Suprapubic skin (tissue), 4 donors: ENCODE results near the gene MS4A13. TPM values are rescaled to one million over a fixed set of nuclear protein-coding genes. Genes with fewer than 3 reads are reported as not detected.
"Not testable (repeated sequence)": the region's sequence is repeated elsewhere in the genome, so short reads cannot be mapped to it uniquely, and the experiment has no call there.

Experiments
- DNase-seq, 2 donors: peaks; one replicate each; pipeline ENCODE4 v3.0.0-alpha.2; 2019; ENCODE audit warnings: low spot score in 2 of 2
- H3K27ac ChIP-seq: fragments of 200-600 bp; sonication (generic); one replicate; pipeline ENCODE4 v1.5.1; 2019
- H3K27me3 ChIP-seq: fragments of 200-600 bp; sonication (generic); one replicate; pipeline ENCODE4 v1.5.1; 2019
- H3K36me3 ChIP-seq: fragments of 200-600 bp; sonication (generic); one replicate; pipeline ENCODE4 v1.5.1; 2019
- H3K4me1 ChIP-seq: fragments of 200-600 bp; sonication (generic); one replicate; pipeline ENCODE4 v1.5.1; 2019
- H3K4me3 ChIP-seq: fragments of 200-600 bp; sonication (generic); one replicate; pipeline ENCODE4 v1.5.1; 2019; ENCODE audit warnings: mild to moderate bottlenecking
- H3K9me3 ChIP-seq: fragments of 200-600 bp; sonication (generic); one replicate; pipeline ENCODE4 v1.5.1; 2019
- EP300 ChIP-seq: sonication (generic); formaldehyde crosslinking; IDR thresholded peaks from one replicate; pipeline ENCODE4 v1.6.1; 2017; ENCODE audit warnings: antibody characterized with exemption
- POLR2A ChIP-seq, 2 donors: fragments of 450-650 bp; IDR thresholded peaks; one replicate each; pipeline ENCODE4 v1.6.1; 2017; ENCODE audit warnings: antibody characterized with exemption in 2 of 2, mild to moderate bottlenecking in 2 of 2, moderate library complexity in 2 of 2
- POLR2AphosphoS5 ChIP-seq, 3 donors: sonication (generic); formaldehyde crosslinking; IDR thresholded peaks; one replicate each; pipeline ENCODE4 v1.6.1; 2017; ENCODE audit warnings: antibody characterized with exemption in 3 of 3
- WGBS: methylation state at CpG from one replicate; pipeline ENCODE4 v1.1.5; 2018; 5-methylcytosine and 5-hydroxymethylcytosine counted together
- total RNA-seq, 4 donors: library from RNA; depleted of rRNA; stranded (reverse); fragments of >200 nt; gene quantifications; one replicate each; pipeline ENCODE4 v1.1.0, GENCODE V29; 2016
- TF ChIP-seq, protein P1 (sequence below), 2 donors: fragments of 200-600 bp in 1 of 2; fragments of 450-650 bp in 1 of 2; sonication (generic) in 1 of 2; IDR thresholded peaks; one replicate each; pipeline ENCODE4 v1.5.1; 2016 to 2019; ENCODE audit warnings: antibody characterized with exemption in 2 of 2, mild to moderate bottlenecking in 1 of 2, moderate library complexity in 1 of 2

Gene MS4A13
- total RNA-seq, 4 donors from 2014 or later = not detected

DNA sequence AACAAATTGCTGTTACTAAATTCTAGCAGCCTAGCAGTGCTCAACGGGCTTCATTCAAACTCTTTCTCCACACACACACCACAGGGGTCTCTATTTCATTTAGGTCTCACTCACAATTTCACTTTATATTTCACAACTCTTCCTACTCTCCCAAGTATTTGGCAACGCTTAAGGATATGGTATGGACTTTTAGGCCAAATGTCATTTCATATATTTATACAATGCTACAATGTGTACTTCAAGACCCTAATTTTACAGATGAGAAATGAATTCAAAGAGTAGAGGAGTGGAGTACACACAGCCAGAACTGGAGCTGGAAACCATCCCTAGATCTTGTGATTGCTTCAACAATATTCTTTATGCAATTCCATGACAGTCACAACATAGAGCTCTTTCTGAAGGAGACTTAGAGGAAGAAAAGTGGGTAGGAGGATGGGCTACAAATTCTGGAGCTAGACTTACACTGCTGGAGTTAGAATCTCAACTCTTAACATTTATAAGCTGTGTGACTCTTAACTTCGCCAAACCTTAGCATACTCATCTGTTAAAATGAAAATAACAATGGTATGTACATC lies 2.5 kb upstream of the MS4A13 start:
- no peaks in the 10 kb centered on the region for H3K36me3 ChIP-seq
- DNase-seq = no peak
- H3K9me3 ChIP-seq = no peaks in the 10 kb centered on the region
- TF ChIP-seq EP300 (no peak), POLR2AphosphoS5 (IDR thresholded peaks at IDR 0.05) (no peak)
- TF ChIP-seq, protein P1, sequence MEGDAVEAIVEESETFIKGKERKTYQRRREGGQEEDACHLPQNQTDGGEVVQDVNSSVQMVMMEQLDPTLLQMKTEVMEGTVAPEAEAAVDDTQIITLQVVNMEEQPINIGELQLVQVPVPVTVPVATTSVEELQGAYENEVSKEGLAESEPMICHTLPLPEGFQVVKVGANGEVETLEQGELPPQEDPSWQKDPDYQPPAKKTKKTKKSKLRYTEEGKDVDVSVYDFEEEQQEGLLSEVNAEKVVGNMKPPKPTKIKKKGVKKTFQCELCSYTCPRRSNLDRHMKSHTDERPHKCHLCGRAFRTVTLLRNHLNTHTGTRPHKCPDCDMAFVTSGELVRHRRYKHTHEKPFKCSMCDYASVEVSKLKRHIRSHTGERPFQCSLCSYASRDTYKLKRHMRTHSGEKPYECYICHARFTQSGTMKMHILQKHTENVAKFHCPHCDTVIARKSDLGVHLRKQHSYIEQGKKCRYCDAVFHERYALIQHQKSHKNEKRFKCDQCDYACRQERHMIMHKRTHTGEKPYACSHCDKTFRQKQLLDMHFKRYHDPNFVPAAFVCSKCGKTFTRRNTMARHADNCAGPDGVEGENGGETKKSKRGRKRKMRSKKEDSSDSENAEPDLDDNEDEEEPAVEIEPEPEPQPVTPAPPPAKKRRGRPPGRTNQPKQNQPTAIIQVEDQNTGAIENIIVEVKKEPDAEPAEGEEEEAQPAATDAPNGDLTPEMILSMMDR (IDR thresholded peaks at IDR 0.05) = no peak
- no peak overlapping the region for H3K27ac ChIP-seq
- H3K4me3 ChIP-seq = no peak overlapping the region
- no peaks in the 10 kb centered on the region for H3K4me1 ChIP-seq
- no peaks in the 10 kb centered on the region for H3K27me3 ChIP-seq
- 79% methylated on average over 3 of the region's 3 CpGs for WGBS

DNA sequence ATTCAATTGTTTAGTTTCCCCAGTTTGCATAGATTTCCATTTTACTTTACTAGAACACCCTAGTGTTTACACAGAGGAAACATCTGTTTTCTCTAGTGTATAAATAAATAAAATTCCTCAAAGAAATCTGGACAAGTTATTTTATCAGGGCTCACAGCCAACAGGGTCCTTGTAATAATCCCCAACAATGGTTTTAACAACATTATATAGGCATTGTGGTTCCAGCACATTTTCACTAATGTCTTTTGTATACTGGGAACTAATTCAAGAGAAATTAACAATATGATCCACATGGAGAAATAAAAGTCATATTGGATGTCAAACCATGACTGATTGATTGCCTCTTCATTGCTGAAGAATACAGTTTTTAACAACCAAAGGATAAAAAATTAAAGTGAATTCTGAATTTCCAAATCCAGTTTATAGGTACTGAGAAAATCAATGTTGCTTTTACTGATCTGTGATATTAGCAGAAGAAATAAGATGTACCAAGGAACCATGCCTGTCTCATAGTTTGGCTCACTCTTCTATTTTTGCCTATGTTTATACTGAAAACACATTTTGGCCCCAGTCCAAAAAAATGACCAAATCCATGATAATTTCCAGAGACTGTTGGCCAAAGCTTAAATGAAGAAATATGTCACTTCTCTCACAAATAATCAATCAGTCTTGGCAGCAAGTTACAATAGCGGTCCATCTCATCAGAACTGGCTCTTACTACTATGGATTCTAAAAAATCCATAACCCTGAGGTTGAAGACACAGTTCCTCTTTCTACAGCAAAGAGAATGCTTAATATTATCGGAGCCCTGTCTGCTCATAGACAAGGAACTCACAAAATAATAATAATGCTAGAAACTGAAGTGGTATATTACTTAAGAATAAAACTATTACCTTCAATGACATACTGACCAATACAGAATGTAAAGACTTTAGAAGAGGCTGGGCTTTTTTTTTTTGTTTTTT lies 1.4 kb upstream of the MS4A13 start:
- Histone ChIP-seq H3K4me3 (no peak overlapping the region), H3K9me3 (no peaks in the 10 kb centered on the region), H3K27me3 (no peaks in the 10 kb centered on the region), H3K36me3 (no peaks in the 10 kb centered on the region), H3K27ac (no peak overlapping the region), H3K4me1 (no peaks in the 10 kb centered on the region)
- WGBS = 68% methylated on average over 2 of the region's 2 CpGs
- no peak for DNase-seq
- TF ChIP-seq POLR2A (IDR thresholded peaks at IDR 0.05) (no peak), EP300 (no peak), POLR2AphosphoS5 (IDR thresholded peaks at IDR 0.05) (no peak)
- TF ChIP-seq, protein P1 (IDR thresholded peaks at IDR 0.05) = no peak

DNA sequence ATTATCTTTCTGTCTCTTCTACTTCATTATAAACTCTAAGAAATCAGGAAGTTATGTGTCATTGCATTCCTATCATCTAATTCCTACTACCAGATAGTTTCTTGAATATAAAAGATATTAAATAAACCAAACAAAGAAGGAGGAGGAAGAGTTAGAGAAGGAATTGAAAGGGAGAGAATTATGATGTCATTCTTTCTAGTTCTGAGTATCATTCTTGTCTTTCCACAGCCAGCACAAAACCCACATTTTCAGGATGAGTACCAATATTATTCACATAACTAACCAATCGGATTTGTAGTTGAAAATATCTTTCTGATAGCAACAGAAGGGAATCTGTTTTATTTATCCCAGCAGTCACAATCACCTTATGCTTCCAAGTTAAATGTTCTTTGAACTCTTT lies 13.3 kb downstream of the MS4A13 start:
- H3K9me3 ChIP-seq = no peaks in the 10 kb centered on the region
- DNase-seq = no peak
- H3K36me3 ChIP-seq = no peaks in the 10 kb centered on the region
- 63% methylated on average over 1 of the region's 1 CpG for WGBS
- no peak overlapping the region for H3K4me3 ChIP-seq
- no peaks in the 10 kb centered on the region for H3K27me3 ChIP-seq
- no peaks in the 10 kb centered on the region for H3K4me1 ChIP-seq
- TF ChIP-seq POLR2AphosphoS5 (IDR thresholded peaks at IDR 0.05) = no peak
- TF ChIP-seq POLR2A (IDR thresholded peaks at IDR 0.05) = no peak
- no peak for TF ChIP-seq EP300
- TF ChIP-seq, protein P1 (IDR thresholded peaks at IDR 0.05) = no peak
- H3K27ac ChIP-seq = no peak overlapping the region

DNA sequence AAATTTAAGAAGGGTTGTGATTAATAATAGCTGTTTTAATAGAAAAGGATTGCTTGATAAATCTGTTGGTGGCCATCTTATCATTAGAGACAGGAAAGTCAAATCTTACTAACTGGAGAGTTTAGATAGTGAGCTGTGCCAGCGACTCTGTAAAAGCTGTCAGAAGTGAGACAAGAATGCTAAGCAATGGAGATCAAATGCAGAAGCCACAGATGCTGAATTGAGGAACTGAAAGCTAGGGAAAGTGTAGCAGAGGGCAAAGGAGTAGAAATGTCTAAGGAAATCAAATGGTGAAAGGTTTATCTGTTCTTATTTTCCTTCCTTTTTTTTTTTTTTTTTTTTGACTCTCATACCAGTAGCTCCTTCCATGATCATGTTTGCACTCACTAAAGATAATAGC lies 13.7 kb downstream of the MS4A13 start:
- no peak overlapping the region for H3K4me3 ChIP-seq
- H3K27ac ChIP-seq = no peak overlapping the region
- no peaks in the 10 kb centered on the region for H3K36me3 ChIP-seq
- TF ChIP-seq POLR2AphosphoS5 (IDR thresholded peaks at IDR 0.05) (no peak), EP300 (no peak), POLR2A (IDR thresholded peaks at IDR 0.05) (no peak)
- TF ChIP-seq, protein P1 (IDR thresholded peaks at IDR 0.05) = no peak
- H3K27me3 ChIP-seq = no peaks in the 10 kb centered on the region
- no peak for DNase-seq
- 43% methylated on average over 1 of the region's 1 CpG for WGBS
- H3K9me3 ChIP-seq = no peaks in the 10 kb centered on the region
- H3K4me1 ChIP-seq = no peaks in the 10 kb centered on the region

DNA sequence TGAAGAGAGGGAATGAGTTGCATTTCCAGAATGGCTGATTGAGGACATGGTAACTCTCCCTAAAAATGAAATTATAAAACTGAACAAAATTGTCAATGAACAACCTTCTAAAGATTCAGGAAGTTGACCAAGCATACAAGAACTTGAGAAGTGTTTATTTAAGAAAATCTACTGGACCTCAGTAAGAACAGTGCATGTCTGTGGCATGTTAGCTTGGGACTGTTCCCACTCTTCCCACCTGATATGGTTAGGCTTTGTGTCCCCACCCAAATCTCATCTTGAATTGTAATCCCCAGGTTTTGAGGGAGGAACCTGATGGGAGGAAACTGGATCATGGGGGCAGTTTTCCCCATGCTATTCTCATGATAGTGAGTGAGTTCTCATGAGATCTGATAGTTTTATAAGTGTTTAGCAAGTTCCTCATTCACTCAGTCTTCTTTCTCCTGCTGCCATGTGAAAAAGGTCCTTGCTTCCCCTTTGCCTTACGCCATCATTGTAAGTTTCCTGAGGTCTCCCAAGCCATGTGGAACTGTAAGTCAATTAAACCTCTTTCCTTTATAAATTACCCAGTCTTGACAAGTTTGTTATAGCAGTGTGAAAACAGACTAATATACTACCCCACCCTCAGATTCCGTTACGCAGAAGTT lies 15.4 kb downstream of the MS4A13 start:
- Histone ChIP-seq H3K27me3 (no peaks in the 10 kb centered on the region), H3K4me3 (no peak overlapping the region), H3K36me3 (no peaks in the 10 kb centered on the region), H3K9me3 (no peaks in the 10 kb centered on the region), H3K27ac (no peak overlapping the region), H3K4me1 (no peaks in the 10 kb centered on the region)
- WGBS = 78% methylated on average over 3 of the region's 3 CpGs
- DNase-seq = no peak
- TF ChIP-seq EP300 = no peak
- no peak for TF ChIP-seq POLR2AphosphoS5 (IDR thresholded peaks at IDR 0.05)
- TF ChIP-seq, protein P1 (IDR thresholded peaks at IDR 0.05) = no peak
- TF ChIP-seq POLR2A (IDR thresholded peaks at IDR 0.05) = no peak

DNA sequence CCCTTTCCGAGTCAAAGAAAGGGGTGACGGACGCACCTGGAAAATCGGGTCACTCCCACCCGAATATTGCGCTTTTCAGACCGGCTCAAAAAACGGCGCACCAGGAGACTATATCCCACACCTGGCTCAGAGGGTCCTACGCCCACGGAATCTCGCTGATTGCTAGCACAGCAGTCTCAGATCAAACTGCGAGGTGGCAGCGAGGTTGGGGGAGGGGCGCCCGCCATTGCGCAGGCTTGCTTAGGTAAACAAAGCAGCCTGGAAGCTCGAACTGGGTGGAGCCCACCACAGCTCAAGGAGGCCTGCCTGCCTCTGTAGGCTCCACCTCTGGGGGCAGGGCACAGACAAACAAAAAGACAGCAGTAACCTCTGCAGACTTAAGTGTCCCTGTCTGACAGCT lies 17.2 kb downstream of the MS4A13 start:
- H3K9me3 ChIP-seq, H3K4me3 ChIP-seq, H3K27ac ChIP-seq, H3K4me1 ChIP-seq, DNase-seq, H3K36me3 ChIP-seq, H3K27me3 ChIP-seq: not testable (repeated sequence)
- 89% methylated on average over 7 of the region's 18 CpGs for WGBS

DNA sequence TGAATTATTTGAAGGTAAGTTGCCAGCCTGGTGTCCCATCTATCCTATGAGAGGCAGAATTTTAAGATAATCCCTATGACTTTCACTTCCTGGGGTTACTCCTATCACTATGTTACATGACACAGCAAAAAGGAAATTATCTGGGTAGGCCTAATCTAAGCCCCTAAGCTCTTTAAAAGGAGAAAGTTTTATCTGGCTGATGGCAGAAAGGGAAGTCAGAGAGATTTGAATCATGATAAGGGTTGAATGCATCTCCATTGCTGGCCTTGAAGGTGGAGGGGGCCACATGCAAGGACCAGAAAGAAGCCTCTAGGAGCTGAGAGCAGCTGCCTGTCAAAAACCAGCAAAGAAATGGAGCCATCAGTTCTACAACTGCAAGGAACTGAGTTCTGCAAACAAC lies 23.4 kb downstream of the MS4A13 start:
- H3K9me3 ChIP-seq, H3K27ac ChIP-seq, H3K4me3 ChIP-seq, H3K27me3 ChIP-seq, DNase-seq, H3K36me3 ChIP-seq, H3K4me1 ChIP-seq: not testable (repeated sequence)
